Measurements from ENCODE around the gene SSTR5.

Gene SSTR5

DNA sequence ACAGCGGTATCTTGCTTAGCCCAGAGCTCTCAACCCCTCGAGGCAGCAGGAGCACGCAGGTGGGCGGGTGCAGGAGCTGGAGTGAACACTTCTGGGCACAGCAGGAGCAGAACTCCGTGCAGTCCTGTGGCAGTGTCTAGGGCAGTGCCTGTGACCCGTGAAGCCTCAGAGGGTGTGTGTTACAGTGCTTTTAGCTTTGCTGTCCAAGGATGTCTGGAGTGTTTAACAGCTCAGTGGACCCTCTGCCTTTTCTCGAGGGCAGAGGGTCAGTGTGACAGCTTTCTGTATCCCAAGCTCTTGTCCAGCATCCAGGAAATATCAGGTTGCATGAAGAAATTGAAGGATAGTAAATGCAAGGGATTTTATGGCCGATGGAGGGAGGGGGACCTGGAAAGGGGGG is 16.4 kb upstream of the SSTR5 start:
- DNase-seq: no peak

DNA sequence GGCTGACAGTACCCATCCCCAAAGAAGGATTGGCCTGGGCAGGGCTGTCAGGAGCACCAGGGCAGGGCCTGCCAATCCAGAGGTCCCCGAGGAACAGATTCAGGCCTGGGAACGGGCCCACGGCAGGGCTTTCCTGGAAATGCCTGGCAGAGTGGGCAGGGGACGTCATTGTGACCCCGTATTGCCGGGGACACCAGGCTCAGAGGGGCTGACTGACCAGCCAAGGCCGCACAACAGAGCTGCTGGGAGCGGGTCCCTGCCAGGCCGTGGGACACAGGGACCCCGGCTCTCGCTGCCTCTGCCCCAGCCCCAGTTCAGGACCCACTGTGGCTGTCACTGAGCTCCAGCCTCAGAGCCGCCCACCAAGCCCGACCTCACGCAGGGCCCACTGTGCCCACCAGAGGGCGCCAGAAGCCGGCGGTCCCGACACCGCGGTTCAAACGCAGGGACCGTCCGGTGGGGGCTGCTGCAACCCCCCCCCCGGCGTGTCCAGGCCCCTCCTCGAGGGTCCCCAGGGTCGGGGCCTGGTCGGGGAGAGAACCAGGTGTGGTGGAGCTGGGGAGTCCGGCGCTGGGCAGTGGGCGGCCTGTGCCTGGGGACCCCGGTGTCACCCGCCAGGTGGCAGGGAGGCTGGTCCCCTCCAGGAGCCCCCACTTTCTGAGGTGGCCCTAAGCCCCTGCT is 15.2 kb upstream of the SSTR5 start:
- DNase-seq: peak; percentile 20

- no peak for DNase-seq
These were observed 14.3 kb upstream of the SSTR5 start for GRCh38 chr16:1058216-1058615.

- no peak for DNase-seq
These were observed 13.2 kb upstream of the SSTR5 start for GRCh38 chr16:1059310-1059709.

GRCh38 chr16:1060416-1061340 is 11.9 kb upstream of the SSTR5 start:
- DNase-seq: no peak

- DNase-seq: no peak
These were observed 10.6 kb upstream of the SSTR5 start for GRCh38 chr16:1061769-1062505.

GRCh38 chr16:1062895-1063294 is 9.7 kb upstream of the SSTR5 start:
- no peak for DNase-seq

- DNase-seq: no peak
These were observed 8.8 kb upstream of the SSTR5 start for GRCh38 chr16:1063728-1064127.

GRCh38 chr16:1065469-1066128 is 6.9 kb upstream of the SSTR5 start:
- DNase-seq: no peak

- DNase-seq: no peak
These were observed 5.9 kb upstream of the SSTR5 start for GRCh38 chr16:1066584-1067172.

GRCh38 chr16:1067629-1068028 is 4.9 kb upstream of the SSTR5 start:
- no peak for DNase-seq

DNA sequence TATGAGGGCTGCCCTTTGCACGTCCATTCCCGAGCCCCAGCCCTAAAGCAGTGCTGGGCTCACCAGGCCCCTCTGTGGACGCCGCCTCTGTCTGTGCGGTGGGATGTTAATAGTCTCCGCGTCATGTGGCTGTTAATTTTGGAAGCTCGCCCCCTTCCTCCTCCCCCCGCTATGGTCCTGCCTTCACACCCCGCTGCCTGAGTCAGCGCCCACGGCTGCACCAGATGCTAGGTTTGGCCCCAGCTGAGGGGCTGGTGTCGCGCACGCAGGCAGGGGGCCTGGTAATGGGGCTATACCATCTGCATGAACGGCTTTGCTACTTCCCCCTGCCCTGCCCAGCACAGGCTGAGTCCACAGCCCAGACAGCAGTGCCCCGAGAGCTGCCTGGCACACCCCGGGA is 4.1 kb upstream of the SSTR5 start:
- no peak for DNase-seq

- no peak for DNase-seq
These were observed 3.4 kb upstream of the SSTR5 start for GRCh38 chr16:1069154-1069553.

- DNase-seq: no peak
These were observed 2.3 kb upstream of the SSTR5 start for GRCh38 chr16:1070084-1070863.

GRCh38 chr16:1070864-1071408 is 1.6 kb upstream of the SSTR5 start:
- no peak for DNase-seq

DNA sequence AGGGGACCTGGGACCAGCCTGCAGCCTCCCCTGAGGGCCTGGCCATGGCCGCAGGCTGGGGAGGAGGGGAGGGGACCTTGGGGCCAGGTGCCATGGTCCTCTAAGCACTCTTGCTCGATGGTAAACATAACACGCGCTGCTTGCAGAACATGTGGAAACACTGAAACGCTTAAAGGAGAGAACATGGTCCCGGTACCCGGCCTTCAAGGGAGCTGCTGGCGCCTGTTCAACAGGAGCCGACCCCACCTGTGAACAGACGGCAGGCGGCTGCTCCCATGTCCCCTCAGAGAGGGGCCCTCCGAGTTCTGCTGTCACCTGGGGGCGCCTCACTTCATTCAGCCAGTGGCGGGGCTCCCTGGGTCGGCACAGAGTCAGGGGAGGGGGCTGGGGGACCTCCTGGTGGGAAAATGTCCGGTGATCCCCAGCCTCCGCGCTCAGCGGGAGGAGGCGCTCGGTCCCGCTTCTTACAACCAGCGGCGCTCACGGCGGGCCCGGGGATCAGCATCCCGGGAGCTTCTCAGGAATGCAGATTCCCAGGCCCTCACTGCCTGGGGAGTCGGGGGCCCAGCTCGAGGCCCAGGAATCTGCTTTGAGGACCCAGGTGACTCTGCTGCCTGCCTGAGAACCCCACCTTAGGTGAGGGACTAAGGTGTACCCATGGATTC is 854 bp upstream of the SSTR5 start:
- no peak for DNase-seq

GRCh38 chr16:1073262-1073558 is 663 bp downstream of the SSTR5 start:
- DNase-seq: no peak

GRCh38 chr16:1073566-1074378 is 1.2 kb downstream of the SSTR5 start:
- no peak for DNase-seq

DNA sequence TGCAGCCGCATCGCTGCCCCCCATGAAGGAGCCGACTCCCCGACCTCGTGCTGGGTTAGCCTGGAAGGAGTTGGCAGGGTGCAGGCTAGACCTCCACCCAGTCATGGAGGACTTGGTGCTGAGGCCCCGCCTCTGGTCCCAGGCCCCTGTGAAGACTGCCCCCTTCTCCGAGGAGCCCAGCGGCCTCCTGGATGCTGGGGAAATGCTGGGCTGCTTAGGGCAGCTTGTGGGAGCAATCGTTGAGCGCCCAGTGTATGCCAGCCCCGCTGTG is 1.8 kb downstream of the SSTR5 start:
- DNase-seq: no peak

GRCh38 chr16:1075546-1075945 is 3.0 kb downstream of the SSTR5 start:
- DNase-seq: no peak
